ENCODE data around the gene FMN1.

Gene FMN1

GRCh38 chr15:32993285-32993684, 201.2 kb downstream of the FMN1 start:
- H3K4me3 ChIP-seq (ENCODE audit: low read length) = no peak overlapping the region
- no peaks in the 10 kb centered on the region for H3K9me2 ChIP-seq (replicated peaks; ENCODE audit: control insufficient read depth, low read length)
- H4K20me1 ChIP-seq (ENCODE audit: control insufficient read depth, insufficient read depth, low read depth, low read length) = no peaks in the 10 kb centered on the region
- H3K36me3 ChIP-seq (ENCODE audit: control insufficient read depth, low read length) = no peaks in the 10 kb centered on the region
- no peaks in the 10 kb centered on the region for H3F3A ChIP-seq (ENCODE audit: control insufficient read depth, insufficient read depth)
- H3K9me3 ChIP-seq (ENCODE audit: control insufficient read depth, insufficient read depth, low read length) = no peaks in the 10 kb centered on the region
- H3K4me2 ChIP-seq (ENCODE audit: low read length) = no peak overlapping the region
- TF ChIP-seq EZH2phosphoT487 (IDR thresholded peaks at IDR 0.05; ENCODE audit: borderline replicate concordance, low read length) (no peak), CTCF (IDR thresholded peaks at IDR 0.05; ENCODE audit: low read depth, low read length, poor library complexity, severe bottlenecking) (peak; percentile 28)
- peaks cover 17% of the 10 kb centered on the region for H3K27me3 ChIP-seq (ENCODE audit: control insufficient read depth, low read length)
- no peaks in the 10 kb centered on the region for H3K4me1 ChIP-seq (ENCODE audit: control insufficient read depth, low read length)
- H3K27ac ChIP-seq (ENCODE audit: low read depth, low read length) = no peak overlapping the region
- H3K79me2 ChIP-seq (ENCODE audit: control insufficient read depth, low read length) = no peaks in the 10 kb centered on the region

GRCh38 chr15:32991619-32992111, 202.8 kb downstream of the FMN1 start:
- H3K4me3 ChIP-seq (ENCODE audit: low read length) = no peak overlapping the region
- H3K27ac ChIP-seq (ENCODE audit: low read depth, low read length) = no peak overlapping the region
- H3K36me3 ChIP-seq (ENCODE audit: control insufficient read depth, low read length) = no peaks in the 10 kb centered on the region
- peaks cover 18% of the 10 kb centered on the region for H3K27me3 ChIP-seq (ENCODE audit: control insufficient read depth, low read length)
- H3F3A ChIP-seq (ENCODE audit: control insufficient read depth, insufficient read depth) = no peaks in the 10 kb centered on the region
- H3K9me2 ChIP-seq (replicated peaks; ENCODE audit: control insufficient read depth, low read length) = no peaks in the 10 kb centered on the region
- H4K20me1 ChIP-seq (ENCODE audit: control insufficient read depth, insufficient read depth, low read depth, low read length) = no peaks in the 10 kb centered on the region
- H3K4me2 ChIP-seq (ENCODE audit: low read length) = no peak overlapping the region
- no peaks in the 10 kb centered on the region for H3K4me1 ChIP-seq (ENCODE audit: control insufficient read depth, low read length)
- H3K9me3 ChIP-seq (ENCODE audit: control insufficient read depth, insufficient read depth, low read length) = no peaks in the 10 kb centered on the region
- no peak for TF ChIP-seq CTCF (IDR thresholded peaks at IDR 0.05; ENCODE audit: low read depth, low read length, poor library complexity, severe bottlenecking)
- TF ChIP-seq EZH2phosphoT487 (IDR thresholded peaks at IDR 0.05; ENCODE audit: borderline replicate concordance, low read length) = no peak
- H3K79me2 ChIP-seq (ENCODE audit: control insufficient read depth, low read length) = no peaks in the 10 kb centered on the region

GRCh38 chr15:32990071-32990470, 204.4 kb downstream of the FMN1 start:
- Histone ChIP-seq H3K9me2 (replicated peaks; ENCODE audit: control insufficient read depth, low read length) (no peaks in the 10 kb centered on the region), H3K4me2 (ENCODE audit: low read length) (no peak overlapping the region), H4K20me1 (ENCODE audit: control insufficient read depth, insufficient read depth, low read depth, low read length) (no peaks in the 10 kb centered on the region), H3K27me3 (ENCODE audit: control insufficient read depth, low read length) (peaks cover 16% of the 10 kb centered on the region), H3K9me3 (ENCODE audit: control insufficient read depth, insufficient read depth, low read length) (no peaks in the 10 kb centered on the region), H3K79me2 (ENCODE audit: control insufficient read depth, low read length) (no peaks in the 10 kb centered on the region), H3K4me1 (ENCODE audit: control insufficient read depth, low read length) (no peaks in the 10 kb centered on the region), H3F3A (ENCODE audit: control insufficient read depth, insufficient read depth) (no peaks in the 10 kb centered on the region), H3K36me3 (ENCODE audit: control insufficient read depth, low read length) (no peaks in the 10 kb centered on the region), H3K27ac (ENCODE audit: low read depth, low read length) (no peak overlapping the region), H3K4me3 (ENCODE audit: low read length) (no peak overlapping the region)
- TF ChIP-seq CTCF (IDR thresholded peaks at IDR 0.05; ENCODE audit: low read depth, low read length, poor library complexity, severe bottlenecking) (no peak), EZH2phosphoT487 (IDR thresholded peaks at IDR 0.05; ENCODE audit: borderline replicate concordance, low read length) (no peak)

All from DOHH2 (cell line).